Erythroblast (primary cell): ENCODE results near the gene AMIGO2.

Source experiments
- DNase-seq, 2 experiments: peaks; one replicate each; lab custom pipeline; 2025; lab: John Stamatoyannopoulos, UW
- GATA1 ChIP-seq: IDR thresholded peaks from 2 replicates; pipeline ENCODE4 v1.6.1; 2011; ENCODE audit warnings: low read depth, mild to moderate bottlenecking, control low read depth, low read length, moderate library complexity
- POLR2A ChIP-seq: IDR thresholded peaks from 2 replicates; pipeline ENCODE4 v1.6.1; 2011; ENCODE audit warnings: mild to moderate bottlenecking, low read length

AMIGO2 gene

DNA sequence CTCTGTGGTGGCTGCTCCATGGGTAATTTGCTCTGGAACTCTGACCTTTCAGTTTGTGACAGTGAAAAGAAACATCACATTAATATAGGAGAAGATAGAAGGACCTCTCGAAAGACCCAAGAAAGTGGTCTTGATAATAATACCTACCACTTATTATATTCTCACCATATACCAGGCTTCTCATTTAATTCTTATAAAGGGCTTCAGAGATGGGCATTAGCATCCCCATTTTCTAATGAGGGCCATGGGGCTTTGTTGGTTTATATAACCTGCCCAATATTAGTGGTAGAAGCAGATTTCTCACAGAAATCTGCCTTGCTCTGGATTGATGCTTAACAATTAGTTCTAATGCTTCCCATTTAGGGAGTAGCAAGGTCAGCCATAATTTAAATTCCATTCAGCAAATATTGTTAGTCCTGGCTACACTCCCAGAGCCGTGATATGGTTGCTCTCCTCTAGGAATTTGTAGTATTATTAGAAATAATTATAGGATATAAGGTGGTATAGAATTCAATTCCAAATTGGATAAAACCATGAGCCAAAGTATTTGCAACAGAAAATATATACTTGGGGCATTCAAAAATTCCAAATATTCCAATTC lies 7.4 kb upstream of the AMIGO2 start:
- TF ChIP-seq GATA1 (no peak), POLR2A (no peak)
- no peak for DNase-seq

- peak; percentile 10 to 12 for DNase-seq
- TF ChIP-seq POLR2A = no peak
- no peak for TF ChIP-seq GATA1
Observed at GRCh38 chr12:47085815-47086252, 6.1 kb upstream of the AMIGO2 start.

DNA sequence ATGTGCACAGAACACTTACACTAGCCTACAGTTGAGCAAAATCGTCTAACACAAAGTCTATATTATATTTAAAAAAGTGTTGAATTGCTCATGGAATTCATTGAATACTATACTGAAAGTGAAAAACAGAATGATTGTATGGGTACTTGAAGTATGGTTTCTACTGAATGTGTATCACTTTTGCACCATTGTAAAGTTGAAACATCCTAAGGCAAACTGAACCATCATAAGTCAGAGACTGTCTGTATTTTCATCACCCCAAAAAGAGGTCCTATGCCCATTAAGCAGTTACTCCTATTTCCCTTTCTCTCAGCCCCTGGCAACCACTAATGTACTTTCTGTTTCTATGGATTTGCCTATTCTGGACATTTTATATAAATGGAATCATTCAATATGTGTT lies 4.4 kb upstream of the AMIGO2 start:
- TF ChIP-seq POLR2A (no peak), GATA1 (no peak)
- DNase-seq = no peak

DNA sequence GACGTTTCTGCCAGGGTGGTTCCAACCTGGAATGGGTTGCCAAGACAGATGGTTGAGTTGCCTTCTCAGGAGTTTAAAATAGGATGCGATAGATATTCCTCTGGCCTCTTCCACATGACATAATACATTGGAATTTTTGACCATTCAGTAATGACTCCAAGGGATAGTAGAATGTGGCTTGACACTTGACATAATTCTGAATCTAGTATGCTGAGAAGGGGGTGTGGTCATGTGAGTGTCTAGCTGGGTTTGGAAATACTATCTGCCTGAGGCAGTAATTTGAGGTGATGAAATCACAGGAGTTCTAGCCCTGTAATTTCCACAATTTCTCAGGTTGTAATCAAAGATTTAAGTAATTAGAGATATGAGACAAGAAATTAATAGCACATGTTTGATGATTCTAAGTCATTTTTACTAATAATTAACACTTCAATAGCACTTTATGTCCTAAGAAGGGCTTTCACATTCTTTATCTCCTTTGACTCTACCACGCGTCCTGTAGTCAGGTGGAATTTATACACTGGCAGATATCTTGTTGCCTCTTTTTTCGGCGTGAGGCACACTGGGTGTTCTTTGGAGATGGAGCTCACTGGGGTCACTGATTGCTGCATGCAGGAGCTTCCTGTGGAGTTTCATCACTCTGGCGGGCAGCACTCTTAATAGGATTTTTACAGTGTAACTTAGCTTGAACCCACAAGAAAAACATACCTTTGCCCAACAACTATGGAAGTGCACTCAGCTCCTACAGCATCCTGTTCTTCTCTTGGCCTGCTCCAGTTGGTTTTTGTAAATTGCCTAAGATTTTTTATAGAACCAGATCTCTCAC lies 3.2 kb upstream of the AMIGO2 start:
- DNase-seq = peak; percentile 28 to 43
- no peak for TF ChIP-seq POLR2A
- TF ChIP-seq GATA1 = no peak

GRCh38 chr12:47082283-47082682 lies 2.5 kb upstream of the AMIGO2 start:
- TF ChIP-seq GATA1 = no peak
- TF ChIP-seq POLR2A = no peak
- no peak for DNase-seq

GRCh38 chr12:47080725-47081502 lies 1.2 kb upstream of the AMIGO2 start:
- TF ChIP-seq POLR2A (peak; percentile 46), GATA1 (no peak)
- DNase-seq = peak; percentile 70 to 74

- peak; percentile 56 to 62 for DNase-seq
- no peak for TF ChIP-seq GATA1
- TF ChIP-seq POLR2A = no peak
Observed at GRCh38 chr12:47079981-47080724, 394 bp upstream of the AMIGO2 start.

DNA sequence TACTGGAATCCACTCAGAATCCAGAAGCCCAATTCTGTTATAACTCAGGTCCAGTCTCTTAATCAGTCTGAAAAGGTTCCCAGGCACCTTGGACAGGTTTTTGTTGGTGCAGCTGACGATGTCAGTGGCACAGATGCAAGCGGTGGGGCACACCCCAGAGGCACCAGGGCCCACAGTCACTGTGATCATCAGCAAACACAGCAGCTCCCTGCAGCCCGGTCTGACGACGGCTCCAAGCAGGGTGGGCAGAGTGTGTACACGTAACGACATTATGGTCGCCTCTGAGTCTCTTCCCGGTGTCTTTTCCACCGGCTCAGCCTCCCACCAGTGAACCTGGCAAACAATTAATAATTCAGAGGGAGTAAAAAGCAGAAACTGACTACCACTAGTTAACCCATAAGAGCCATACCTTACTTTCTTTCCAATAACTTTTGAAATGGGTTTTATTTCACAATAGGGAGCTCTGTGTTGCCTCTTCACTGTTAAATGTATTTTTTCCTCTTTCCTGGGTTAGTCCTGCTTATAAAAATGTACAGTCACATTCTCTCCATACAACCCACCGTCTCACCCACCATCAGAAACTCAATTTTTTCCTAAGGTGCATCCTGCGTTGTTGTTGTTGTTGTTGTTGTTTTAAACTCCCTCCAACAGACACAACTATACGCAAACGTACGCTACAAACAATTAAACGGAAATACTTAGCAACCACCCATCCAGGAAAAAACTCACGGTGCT lies 859 bp downstream of the AMIGO2 start:
- DNase-seq = peak; percentile 59 to 72

DNA sequence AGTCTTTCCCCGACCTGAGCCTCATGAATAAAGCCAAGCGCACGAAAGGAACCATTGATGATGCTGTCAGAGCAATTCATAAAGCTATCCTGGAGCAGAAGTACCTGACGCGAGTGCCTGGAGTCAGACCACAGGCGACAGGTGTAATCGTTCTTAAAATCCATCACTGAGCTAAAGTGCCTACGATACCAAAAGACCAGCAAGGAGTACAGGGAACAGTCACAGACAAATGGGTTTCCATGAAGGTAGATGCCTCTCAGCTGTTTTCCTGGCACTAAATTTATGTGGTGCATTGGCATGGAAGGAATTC lies 1.7 kb downstream of the AMIGO2 start:
- DNase-seq = no peak
- TF ChIP-seq POLR2A (no peak), GATA1 (no peak)

More for the DNA sequence above, 859 bp downstream of the AMIGO2 start:
- TF ChIP-seq GATA1 = no peak
- TF ChIP-seq POLR2A = peak; percentile 60

DNA sequence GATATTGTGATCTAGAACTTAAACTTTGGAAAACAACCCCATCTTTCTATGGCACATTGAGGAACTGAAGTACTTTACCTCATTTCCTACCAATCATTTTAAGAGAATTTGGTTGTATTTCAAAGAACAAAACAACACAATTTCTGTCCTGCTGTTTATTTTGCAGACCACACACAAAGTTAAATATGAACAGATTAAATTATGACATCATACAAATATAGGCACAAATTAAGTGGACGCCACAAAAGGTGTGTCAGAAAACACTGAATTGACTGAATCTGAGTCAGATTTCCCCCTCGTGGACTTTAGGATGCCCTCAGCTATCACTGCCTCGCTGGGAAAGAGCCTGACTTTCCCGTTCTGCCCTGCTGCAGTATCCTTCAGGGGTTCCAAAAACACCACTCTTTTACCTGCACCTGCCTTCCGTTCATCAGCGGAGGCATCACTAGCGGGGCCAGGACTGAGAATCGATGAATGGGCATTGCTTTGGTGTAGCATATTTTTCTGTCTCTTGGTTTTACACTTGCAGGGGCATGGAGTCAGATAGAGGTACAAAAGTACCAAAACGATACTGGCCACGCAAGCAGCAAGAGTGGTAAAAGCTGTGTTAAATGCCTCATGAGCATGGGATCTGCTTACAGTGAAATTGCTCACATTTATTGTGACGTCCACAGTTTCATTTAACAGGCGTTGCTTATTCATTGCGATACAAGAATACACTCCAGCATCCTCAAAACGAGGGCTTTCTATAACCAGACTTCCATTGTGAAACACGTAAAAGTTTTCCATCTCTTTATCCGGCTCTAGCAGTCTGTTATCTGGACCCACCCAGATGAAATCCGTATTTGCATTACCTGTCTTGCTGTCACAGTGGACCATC lies 2.3 kb downstream of the AMIGO2 start:
- no peak for DNase-seq
- TF ChIP-seq POLR2A (no peak), GATA1 (no peak)

- TF ChIP-seq POLR2A (no peak), GATA1 (no peak)
Observed at GRCh38 chr12:47075192-47076084, 4.3 kb downstream of the AMIGO2 start.

More at GRCh38 chr12:47075192-47076084, 4.3 kb downstream of the AMIGO2 start:
- no peak for DNase-seq
